GM12891 (cell line): Measurements from ENCODE around the gene SARDH.
"Not testable (repeated sequence)": the region's sequence is repeated elsewhere in the genome, so short reads cannot be mapped to it uniquely, and the experiment has no call there.

Experiments
- DNase-seq: peaks from one replicate; pipeline ENCODE4 v3.0.0; 2011; ENCODE audit warnings: low spot score; ENCODE audit not compliant: insufficient read length
- FAIRE-seq: peaks from 2 replicates; lab custom pipeline; 2011; peaks lifted over from hg19 to GRCh38; lab: Jason Lieb, UNC
- PAX5 ChIP-seq: IDR thresholded peaks from 2 replicates; pipeline ENCODE4 v1.6.1; 2011; ENCODE audit warnings: low read length, moderate library complexity, mild to moderate bottlenecking; ENCODE audit not compliant: insufficient read depth, severe bottlenecking
- POLR2A ChIP-seq: IDR thresholded peaks from 2 replicates; pipeline ENCODE4 v1.6.1; 2011; ENCODE audit warnings: low read depth, low read length, control low read depth
- POLR2AphosphoS5 ChIP-seq: IDR thresholded peaks from 2 replicates; pipeline ENCODE4 v1.6.1; 2011; ENCODE audit warnings: low read depth, low read length, control low read depth
- POU2F2 ChIP-seq: IDR thresholded peaks from 2 replicates; pipeline ENCODE4 v1.6.1; 2011; ENCODE audit warnings: low read depth, mild to moderate bottlenecking, control low read depth, low read length, moderate library complexity
- SPI1 ChIP-seq: IDR thresholded peaks from 2 replicates; pipeline ENCODE4 v1.6.1; 2011; ENCODE audit warnings: low read depth, low read length, control low read depth
- TAF1 ChIP-seq: IDR thresholded peaks from 2 replicates; pipeline ENCODE4 v1.6.1; 2011; ENCODE audit warnings: low read depth, low read length, control low read depth

The SARDH gene

DNA sequence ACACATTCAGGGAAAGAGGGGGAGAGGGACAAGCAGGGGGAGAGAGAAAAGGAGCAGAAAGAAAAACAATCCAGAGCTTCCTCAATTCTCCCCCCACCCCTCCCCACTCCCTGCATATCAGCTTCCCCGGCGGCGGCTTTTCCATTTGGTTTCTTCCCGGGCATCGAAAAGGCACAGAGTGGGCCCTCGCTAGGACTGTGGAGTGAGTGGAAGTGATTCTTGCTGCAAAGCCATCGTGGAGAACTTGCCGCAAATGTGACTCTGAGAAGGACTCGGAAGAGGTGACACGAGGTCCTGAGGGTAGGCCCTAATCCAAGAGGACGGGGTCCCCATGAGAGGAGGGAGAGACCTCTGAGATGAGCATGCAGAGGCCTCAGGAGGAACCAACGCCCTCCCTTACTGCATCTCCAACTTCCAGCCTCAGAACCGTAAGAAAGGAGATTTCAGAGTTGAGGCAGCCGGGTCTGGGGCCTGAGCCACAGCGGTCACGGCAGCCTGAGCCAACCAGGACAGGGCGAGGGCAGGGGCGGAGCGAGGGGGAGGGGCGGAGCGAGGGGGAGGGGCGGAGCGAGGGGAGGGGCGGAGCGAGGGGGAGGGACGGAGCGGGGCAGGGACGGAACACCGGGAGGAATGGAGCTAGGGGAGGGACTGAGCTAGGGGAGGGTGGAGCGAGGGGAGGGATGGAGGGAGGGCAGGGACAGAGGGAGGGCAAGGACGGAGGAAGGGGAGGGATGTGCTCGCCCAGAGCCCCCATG lies 21.2 kb upstream of the SARDH start:
- no peak for DNase-seq
- FAIRE-seq, result no peak
- no peak for TF ChIP-seq POLR2A
- no peak for TF ChIP-seq POLR2AphosphoS5
- TF ChIP-seq POU2F2, result no peak
- TF ChIP-seq SPI1, result no peak
- no peak for TF ChIP-seq TAF1
- no peak for TF ChIP-seq PAX5

DNA sequence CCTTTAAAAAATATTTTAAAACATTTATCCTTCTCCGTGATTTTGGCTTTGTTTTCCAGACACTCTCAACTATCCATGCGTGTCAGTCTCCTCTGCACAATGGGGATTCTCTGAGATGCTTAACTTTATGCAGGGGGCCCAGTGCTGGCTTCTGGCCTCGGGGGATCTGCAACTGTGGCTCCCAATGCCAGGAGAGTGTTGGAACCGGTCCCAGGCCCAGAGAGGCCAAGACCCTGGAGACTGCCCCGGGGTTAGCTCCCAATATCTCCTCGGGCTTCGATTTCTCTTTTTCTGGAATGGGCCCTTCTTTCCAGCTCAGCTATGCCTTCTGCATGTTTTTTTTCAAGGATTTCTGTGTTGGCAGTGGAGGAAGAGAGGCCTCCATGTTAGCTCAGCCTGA lies 20.1 kb upstream of the SARDH start:
- TF ChIP-seq PAX5 (no peak), TAF1 (no peak), POU2F2 (no peak), SPI1 (no peak), POLR2A (no peak), POLR2AphosphoS5 (no peak)
- DNase-seq, result no peak
- no peak for FAIRE-seq

DNA sequence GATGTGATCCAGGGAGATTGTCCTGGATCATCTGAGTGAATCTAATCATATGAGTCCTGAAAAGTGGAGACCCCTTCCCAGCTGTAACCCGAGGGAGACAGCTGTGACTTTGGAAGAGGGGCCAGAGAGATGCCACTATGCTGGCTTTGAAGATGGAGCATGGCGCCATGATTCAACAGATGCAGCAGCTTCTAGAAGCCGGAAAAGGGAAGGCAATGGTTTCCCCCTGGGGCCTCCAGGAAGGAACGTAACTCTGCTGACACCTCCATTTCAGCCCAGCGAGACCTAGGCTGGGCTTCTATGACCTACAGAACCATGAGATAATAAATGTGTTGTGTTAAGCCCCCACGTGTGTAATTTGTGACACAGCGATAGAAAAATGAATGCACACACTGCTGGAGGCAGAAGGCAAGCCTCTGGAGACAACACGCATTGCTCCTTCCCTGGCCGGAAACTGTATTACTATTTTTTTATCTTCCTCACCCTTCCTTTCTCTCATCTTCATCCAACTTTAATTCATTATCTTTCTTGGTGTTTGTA lies 16.6 kb upstream of the SARDH start:
- TF ChIP-seq POU2F2 (no peak), POLR2AphosphoS5 (0 out of 2 replicates have a peak, but pooled peaks have one; percentile 42), TAF1 (no peak), SPI1 (no peak), POLR2A (no peak), PAX5 (no peak)
- FAIRE-seq (no peak), DNase-seq (no peak)

DNA sequence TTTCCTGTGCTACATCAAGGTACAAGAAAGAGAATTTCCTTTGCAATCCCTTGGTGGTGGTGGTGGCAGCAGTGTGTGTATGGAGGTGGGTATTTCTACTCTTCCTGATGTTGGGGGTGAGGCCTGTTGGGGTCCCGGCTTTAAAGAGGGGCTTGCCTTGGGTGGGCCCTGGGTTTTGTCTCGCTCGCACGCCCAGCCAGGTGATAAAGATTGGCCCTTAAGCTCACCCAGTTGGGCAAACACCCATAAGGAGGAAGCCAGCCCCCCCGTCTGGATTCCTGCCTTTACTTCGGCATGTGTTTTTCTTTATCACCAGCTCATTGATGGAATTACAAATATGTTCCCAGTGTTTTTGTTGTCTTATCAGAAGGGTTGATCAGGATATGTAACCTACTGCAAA lies 16.0 kb upstream of the SARDH start:
- no peak for DNase-seq
- no peak for FAIRE-seq
- TF ChIP-seq POLR2A (no peak), SPI1 (no peak), POLR2AphosphoS5 (no peak), PAX5 (no peak), TAF1 (no peak)

DNA sequence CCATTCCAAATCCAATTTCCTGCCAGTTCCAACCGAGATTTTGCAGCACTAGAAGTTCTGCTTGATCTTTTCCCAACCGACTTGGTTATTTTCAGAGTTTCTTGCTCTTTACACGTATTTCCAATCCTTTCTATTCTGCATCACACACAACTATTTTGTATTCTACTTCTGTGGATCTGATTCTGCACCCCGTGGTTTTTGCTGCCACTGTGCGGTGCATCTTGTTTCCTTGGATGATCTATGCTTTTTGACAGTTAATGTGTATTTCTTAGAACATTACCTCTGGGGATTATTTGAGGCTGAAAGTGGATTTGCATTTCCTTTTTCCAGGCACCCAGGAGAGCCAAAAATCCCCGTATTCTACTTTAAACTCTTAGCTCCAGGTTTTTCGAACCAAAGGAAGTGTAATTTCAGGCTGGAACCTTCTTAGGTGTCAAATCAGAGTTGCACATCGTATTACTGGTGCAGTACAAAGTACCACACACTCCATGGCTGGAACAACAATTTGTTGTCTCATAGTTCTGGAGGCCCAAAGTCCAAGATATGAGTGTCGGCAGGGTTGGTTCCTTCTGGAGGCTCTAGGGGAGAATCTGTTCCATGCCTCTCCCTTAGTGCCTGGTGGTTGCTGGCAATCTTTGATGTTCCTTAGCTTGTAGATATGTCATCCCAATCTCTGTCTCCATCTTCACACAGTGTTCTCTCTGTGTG lies 14.7 kb upstream of the SARDH start:
- no peak for FAIRE-seq
- DNase-seq, result no peak
- TF ChIP-seq POLR2AphosphoS5 (no peak; the same call in 1 of the 2 replicates), TAF1 (no peak), POU2F2 (no peak), POLR2A (no peak), PAX5 (no peak), SPI1 (no peak)

DNA sequence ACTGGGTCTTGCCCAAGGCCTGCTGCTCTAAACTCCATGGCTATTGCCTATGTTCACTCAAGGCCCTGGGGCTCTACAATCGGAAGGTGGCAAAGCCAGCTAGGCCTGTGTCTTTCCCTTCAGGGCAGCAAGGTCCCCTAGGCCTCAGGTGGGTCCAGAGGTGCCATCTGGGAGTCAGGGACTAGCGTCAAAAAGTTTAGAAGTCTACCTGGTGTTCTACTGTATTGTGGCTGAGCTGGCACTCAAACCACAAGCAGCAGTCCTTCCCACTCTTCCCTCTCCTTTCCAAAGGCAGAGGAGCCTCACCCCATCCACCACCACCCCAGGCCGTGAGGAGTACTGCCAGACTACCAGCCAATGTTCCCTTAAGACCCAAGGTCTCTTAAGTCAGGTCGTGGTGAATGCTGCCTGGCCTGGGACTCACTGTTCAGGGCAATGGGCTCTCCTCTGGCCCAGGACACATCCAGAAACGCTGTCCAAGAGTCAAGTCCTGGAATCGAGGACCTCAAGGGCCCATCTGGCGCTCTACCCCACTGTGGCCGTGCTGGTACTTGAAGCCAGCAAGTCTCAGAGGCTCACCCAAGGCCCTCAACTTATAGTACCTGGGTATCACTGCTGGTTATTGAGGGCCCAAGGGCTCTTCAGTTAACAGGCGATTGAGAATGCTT lies 13.0 kb upstream of the SARDH start:
- no peak for FAIRE-seq
- no peak for TF ChIP-seq PAX5
- TF ChIP-seq POLR2A, result no peak
- no peak; the same call in 1 of the 2 replicates for TF ChIP-seq POLR2AphosphoS5
- no peak for TF ChIP-seq SPI1

DNA sequence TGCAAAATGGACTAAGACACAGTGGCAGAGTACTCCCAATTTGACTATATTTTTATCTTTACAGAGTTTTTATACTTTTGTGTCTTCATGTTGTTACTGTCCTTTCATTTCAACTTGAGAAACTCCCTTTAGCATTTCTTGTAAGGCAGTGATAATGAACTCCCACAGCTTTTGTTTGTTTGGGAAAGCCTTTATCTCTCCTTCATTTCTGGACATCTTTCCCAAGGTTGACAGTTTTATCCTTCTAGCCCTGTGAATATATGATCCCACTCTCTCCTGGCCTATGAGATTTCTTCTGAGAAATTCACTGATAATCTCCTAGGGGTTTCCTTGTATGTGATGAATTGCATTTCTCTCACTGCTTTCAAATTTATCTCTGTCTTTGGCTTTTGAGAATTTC lies 9.2 kb upstream of the SARDH start:
- FAIRE-seq, result no peak
- no peak for DNase-seq
- TF ChIP-seq POLR2A (no peak), PAX5 (no peak), POU2F2 (no peak), SPI1 (no peak), POLR2AphosphoS5 (no peak), TAF1 (no peak)

More for the DNA sequence above, 13.0 kb upstream of the SARDH start:
- DNase-seq, result no peak

DNA sequence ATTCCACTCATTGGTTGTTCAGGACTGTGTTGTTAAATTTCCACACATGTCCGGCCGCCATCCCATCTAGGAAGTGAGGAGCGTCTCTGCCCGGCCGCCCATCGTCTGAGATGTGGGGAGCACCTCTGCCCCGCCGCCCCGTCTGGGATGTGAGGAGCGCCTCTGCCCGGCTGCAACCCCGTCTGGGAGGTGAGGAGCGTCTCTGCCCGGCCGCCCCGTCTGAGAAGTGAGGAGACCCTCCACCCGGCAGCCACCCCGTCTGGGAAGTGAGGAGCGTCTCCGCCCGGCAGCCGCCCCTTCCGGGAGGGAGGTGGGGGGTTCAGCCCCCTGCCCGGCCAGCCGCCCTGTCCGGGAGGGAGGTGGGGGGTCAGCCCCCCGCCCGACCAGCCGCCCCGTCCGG lies 6.4 kb upstream of the SARDH start:
- not testable (repeated sequence) for FAIRE-seq, DNase-seq

DNA sequence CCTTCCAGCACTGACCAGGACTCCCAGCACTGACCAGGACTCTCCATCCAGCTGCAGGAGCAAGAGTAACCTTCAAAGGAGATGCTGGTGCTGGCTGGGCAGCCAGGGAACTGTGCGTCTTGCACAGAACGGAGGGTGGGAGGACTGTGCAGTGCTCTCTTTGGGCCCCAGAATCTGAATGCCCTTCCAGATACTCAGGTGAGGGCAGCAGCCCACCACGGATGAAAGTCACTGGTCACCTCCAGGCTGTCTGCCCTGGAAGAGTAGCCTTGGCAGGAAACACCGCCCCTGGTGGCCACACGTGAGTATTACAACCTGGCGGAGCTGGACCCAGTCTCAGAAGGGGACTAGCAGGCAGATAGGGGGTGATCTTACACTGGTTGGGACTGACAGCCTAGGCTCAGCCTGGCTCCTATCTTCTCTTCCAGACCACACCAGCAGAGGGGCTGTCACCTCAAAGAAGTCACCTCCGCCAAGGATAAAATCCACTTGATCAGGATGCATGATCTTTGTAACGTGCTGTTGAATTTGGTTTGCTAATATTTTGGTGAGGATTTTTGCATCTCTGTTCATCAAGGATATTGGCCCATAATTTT lies 4.8 kb upstream of the SARDH start:
- peak; percentile 87 for DNase-seq
- FAIRE-seq, result peak; percentile 94
- TF ChIP-seq PAX5 (no peak), POLR2AphosphoS5 (no peak), TAF1 (no peak), POLR2A (no peak), SPI1 (no peak), POU2F2 (no peak)
